WTC11 (cell line): ENCODE measurements around the gene SPO11.

Experiments used
- ARID4B ChIP-seq: sonication (generic); formaldehyde crosslinking; IDR thresholded peaks from 2 replicates; pipeline ENCODE4 v1.8.0; 2023; ENCODE audit warnings: missing genetic modification reagents, mild to moderate bottlenecking, borderline replicate concordance
- CTCF ChIP-seq: fragments of 200-600 bp; IDR thresholded peaks from 2 replicates; pipeline ENCODE4 v1.8.0; 2022; ENCODE audit warnings: antibody characterized with exemption
- KAT7 ChIP-seq: sonication (generic); formaldehyde crosslinking; IDR thresholded peaks from 2 replicates; pipeline ENCODE4 v1.8.1; 2023; ENCODE audit warnings: missing genetic modification reagents, mild to moderate bottlenecking, borderline replicate concordance
- TCF7 ChIP-seq: sonication (generic); formaldehyde crosslinking; IDR thresholded peaks from 2 replicates; pipeline ENCODE4 v1.8.0; 2022; ENCODE audit warnings: mild to moderate bottlenecking, low read depth, missing genetic modification reagents, moderate library complexity
- TF ChIP-seq, protein P1 (sequence below): sonication (generic); formaldehyde crosslinking; IDR thresholded peaks from 2 replicates; pipeline ENCODE4 v1.8.1; 2022; ENCODE audit warnings: mild to moderate bottlenecking, moderate library complexity, missing genetic modification reagents
- TF ChIP-seq, protein P2 (sequence below): sonication (generic); formaldehyde crosslinking; IDR thresholded peaks from 2 replicates; pipeline ENCODE4 v1.8.1; 2023; ENCODE audit warnings: mild to moderate bottlenecking, moderate library complexity, missing genetic modification reagents

GRCh38 chr20:57387945-57388371 lies 58.4 kb downstream of the SPO11 start:
- TF ChIP-seq TCF7 (CRISPR knock-in tag): no peak
- no peak for TF ChIP-seq KAT7
- TF ChIP-seq ARID4B (CRISPR knock-in tag): no peak
- TF ChIP-seq, protein P1, sequence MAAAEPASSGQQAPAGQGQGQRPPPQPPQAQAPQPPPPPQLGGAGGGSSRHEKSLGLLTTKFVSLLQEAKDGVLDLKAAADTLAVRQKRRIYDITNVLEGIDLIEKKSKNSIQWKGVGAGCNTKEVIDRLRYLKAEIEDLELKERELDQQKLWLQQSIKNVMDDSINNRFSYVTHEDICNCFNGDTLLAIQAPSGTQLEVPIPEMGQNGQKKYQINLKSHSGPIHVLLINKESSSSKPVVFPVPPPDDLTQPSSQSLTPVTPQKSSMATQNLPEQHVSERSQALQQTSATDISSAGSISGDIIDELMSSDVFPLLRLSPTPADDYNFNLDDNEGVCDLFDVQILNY: no peak
- no peak for TF ChIP-seq CTCF
- TF ChIP-seq, protein P2, sequence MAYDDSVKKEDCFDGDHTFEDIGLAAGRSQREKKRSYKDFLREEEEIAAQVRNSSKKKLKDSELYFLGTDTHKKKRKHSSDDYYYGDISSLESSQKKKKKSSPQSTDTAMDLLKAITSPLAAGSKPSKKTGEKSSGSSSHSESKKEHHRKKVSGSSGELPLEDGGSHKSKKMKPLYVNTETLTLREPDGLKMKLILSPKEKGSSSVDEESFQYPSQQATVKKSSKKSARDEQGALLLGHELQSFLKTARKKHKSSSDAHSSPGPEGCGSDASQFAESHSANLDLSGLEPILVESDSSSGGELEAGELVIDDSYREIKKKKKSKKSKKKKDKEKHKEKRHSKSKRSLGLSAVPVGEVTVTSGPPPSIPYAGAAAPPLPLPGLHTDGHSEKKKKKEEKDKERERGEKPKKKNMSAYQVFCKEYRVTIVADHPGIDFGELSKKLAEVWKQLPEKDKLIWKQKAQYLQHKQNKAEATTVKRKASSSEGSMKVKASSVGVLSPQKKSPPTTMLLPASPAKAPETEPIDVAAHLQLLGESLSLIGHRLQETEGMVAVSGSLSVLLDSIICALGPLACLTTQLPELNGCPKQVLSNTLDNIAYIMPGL (CRISPR knock-in tag): no peak
